Peyer's patch (tissue), 4 donors: ENCODE measurements around the gene SKI. TPM values are rescaled to one million over a fixed set of nuclear protein-coding genes. Genes with fewer than 3 reads are reported as not detected.

Source experiments
- DNase-seq, 3 donors: peaks; one replicate each; pipeline ENCODE4 v3.0.0-alpha.2; 2017 to 2019
- H3K27ac ChIP-seq, 4 donors: fragments of 200-600 bp; sonication (generic); one replicate each; pipeline ENCODE4 v1.5.1; 2016 to 2019
- H3K27me3 ChIP-seq, 2 donors: fragments of 200-600 bp; sonication (generic); one replicate each; pipeline ENCODE4 v1.5.1; 2019
- H3K36me3 ChIP-seq, 3 donors: fragments of 200-600 bp; sonication (generic); one replicate each; pipeline ENCODE4 v1.5.1; 2016 to 2019
- H3K4me1 ChIP-seq, 4 donors: fragments of 200-600 bp; sonication (generic); one replicate each; pipeline ENCODE4 v1.5.1; 2016 to 2019
- H3K4me3 ChIP-seq, 4 donors: fragments of 200-600 bp; sonication (generic); 1 replicate in 3 of 4; 2 replicates in 1 of 4; pipeline ENCODE4 v1.5.1; 2016 to 2019; ENCODE audit warnings: mild to moderate bottlenecking in 1 of 4
- H3K9me3 ChIP-seq, 4 donors: fragments of 200-600 bp; sonication (generic); one replicate each; pipeline ENCODE4 v1.5.1; 2016 to 2019; ENCODE audit warnings: mild to moderate bottlenecking in 1 of 4
- POLR2A ChIP-seq, 2 donors: fragments of 450-650 bp; IDR thresholded peaks; one replicate each; pipeline ENCODE4 v1.5.1; 2017; ENCODE audit warnings: antibody characterized with exemption in 2 of 2, mild to moderate bottlenecking in 2 of 2, moderate library complexity in 2 of 2
- total RNA-seq, 4 donors: library from RNA; depleted of rRNA; stranded (reverse); fragments of >200 nt; gene quantifications; one replicate each; pipeline ENCODE4 v1.1.0, GENCODE V29; 2016
- TF ChIP-seq, protein P1 (sequence below), 6 experiments: fragments of 450-650 bp in 4 of 6; fragments of 200-600 bp in 2 of 6; sonication (generic) in 1 of 6; IDR thresholded peaks; one replicate each; pipeline ENCODE4 v1.5.1; 2017 to 2019; ENCODE audit warnings: antibody characterized with exemption in 6 of 6, mild to moderate bottlenecking in 3 of 6, moderate library complexity in 1 of 6

Gene SKI
- total RNA-seq, 4 donors from 2014 or later: 20.1 to 41.5 (median 37.1) TPM

DNA sequence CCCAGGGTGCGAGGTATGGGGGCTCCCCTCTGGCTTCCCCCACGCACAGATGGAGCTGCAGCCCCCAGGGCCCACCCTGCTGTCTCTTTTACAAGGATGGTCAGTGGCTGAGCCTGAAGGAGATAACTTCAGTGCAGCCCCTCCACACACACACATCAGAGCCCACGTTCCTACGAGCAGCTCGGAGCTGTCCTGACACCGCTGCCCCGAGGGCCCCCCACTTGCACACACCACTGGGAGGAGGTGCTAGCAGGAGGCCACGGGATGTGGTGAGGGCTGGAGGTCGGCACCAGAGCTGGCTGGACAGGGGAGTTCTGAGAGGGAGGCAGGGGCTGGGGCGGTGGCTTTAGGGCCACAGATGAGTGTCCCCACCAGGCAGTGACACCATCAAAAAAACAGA lies 109.4 kb downstream of the SKI start:
- Histone ChIP-seq H3K4me1 (no peaks in the 10 kb centered on the region), H3K4me3 (no peak overlapping the region), H3K27me3 (no peaks in the 10 kb centered on the region), H3K36me3 (no peaks in the 10 kb centered on the region), H3K27ac (no peak overlapping the region), H3K9me3 (no peaks in the 10 kb centered on the region)
- TF ChIP-seq, protein P1, sequence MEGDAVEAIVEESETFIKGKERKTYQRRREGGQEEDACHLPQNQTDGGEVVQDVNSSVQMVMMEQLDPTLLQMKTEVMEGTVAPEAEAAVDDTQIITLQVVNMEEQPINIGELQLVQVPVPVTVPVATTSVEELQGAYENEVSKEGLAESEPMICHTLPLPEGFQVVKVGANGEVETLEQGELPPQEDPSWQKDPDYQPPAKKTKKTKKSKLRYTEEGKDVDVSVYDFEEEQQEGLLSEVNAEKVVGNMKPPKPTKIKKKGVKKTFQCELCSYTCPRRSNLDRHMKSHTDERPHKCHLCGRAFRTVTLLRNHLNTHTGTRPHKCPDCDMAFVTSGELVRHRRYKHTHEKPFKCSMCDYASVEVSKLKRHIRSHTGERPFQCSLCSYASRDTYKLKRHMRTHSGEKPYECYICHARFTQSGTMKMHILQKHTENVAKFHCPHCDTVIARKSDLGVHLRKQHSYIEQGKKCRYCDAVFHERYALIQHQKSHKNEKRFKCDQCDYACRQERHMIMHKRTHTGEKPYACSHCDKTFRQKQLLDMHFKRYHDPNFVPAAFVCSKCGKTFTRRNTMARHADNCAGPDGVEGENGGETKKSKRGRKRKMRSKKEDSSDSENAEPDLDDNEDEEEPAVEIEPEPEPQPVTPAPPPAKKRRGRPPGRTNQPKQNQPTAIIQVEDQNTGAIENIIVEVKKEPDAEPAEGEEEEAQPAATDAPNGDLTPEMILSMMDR (IDR thresholded peaks at IDR 0.05): no peak
- no peak for TF ChIP-seq POLR2A (IDR thresholded peaks at IDR 0.05)
- DNase-seq: no peak

DNA sequence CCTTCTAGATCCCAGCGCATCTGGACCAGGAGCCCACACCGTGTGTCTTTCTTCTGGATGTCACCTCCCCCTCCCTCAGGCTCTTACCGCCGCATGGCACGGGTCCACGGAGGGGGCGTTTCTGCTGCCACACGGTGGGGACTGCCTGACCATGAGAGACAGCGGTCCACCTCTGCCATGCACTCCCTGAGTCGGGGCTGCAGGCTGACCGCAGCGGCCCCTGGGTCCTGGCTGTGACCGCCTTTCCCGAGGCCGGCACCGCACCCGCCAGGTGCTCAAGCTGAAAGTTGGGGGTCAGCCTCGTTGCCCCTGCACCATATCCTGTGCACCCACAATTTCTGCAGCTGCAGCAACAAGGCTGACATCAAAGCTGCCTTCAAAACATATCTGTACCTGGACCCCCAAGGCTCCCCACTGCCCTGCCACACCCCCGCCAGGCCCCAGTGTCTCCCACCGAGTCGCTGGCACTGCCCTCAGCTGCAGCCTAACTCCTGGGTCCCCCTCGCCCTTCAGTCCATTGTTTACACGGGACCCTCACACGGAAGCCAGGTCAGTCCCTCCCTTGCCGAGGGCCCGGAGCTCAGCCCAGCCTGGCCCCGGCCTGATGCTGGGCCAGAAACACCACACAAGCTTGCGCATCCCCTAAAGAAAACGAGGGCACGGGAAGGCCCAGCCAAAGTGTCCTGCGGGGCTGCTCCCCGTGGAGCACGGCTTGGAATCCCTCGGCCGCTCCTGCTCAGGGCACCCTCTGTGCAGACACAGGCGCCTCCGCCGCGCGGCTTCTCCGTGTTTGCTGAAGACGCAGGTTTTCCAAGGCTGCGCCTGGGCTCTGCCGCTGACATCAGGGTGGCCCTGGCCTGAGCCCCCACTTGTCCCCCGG lies 111.3 kb downstream of the SKI start:
- Histone ChIP-seq H3K4me3 (no peak overlapping the region), H3K4me1 (no peaks in the 10 kb centered on the region), H3K36me3 (no peaks in the 10 kb centered on the region), H3K27ac (no peak overlapping the region), H3K9me3 (no peaks in the 10 kb centered on the region), H3K27me3 (no peaks in the 10 kb centered on the region)
- TF ChIP-seq, protein P1 (IDR thresholded peaks at IDR 0.05): no peak
- no peak for TF ChIP-seq POLR2A (IDR thresholded peaks at IDR 0.05)
- DNase-seq: no peak

DNA sequence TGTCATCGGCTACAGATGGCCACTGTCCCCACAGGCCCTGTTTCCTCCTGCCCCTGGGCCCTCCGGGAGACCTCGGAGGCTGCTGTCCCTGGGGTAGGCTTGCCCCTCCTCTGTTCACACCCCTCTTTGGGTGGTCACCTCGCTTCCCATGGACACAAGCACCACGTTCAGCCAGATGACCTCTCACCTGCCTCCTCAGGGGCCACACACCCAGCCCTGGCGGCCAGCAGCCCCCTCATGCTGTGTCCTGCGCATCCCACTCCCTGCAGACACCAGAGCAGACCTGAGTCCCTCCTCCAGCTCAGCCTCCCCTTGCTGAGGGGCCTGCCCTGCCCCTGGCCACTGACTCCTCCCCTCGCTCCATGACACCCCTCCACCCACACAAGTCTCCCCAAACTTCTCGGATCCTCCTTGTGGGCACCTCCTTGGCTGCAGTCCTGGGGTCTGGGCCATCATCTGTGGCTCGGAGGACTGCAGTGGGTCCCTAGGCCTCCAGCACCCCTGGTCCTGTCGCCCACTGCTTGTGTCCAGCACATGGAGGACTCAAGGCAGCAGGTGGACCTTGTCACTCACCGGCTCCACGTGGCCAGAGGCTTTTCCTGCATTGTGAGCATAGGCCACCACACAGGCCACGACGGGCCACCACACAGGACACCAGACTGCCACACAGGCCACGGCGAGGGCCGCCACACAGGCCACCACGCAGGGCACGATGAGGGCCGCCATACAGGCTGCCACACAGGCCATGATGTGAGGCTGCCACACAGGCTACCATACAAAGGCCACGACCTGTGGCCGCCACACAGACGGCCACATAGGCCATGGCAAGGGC lies 112.2 kb downstream of the SKI start:
- no peak for DNase-seq
- Histone ChIP-seq H3K27ac (no peak overlapping the region), H3K9me3 (no peaks in the 10 kb centered on the region), H3K4me1 (no peaks in the 10 kb centered on the region), H3K36me3 (no peaks in the 10 kb centered on the region), H3K4me3 (no peak overlapping the region), H3K27me3 (no peaks in the 10 kb centered on the region)
- TF ChIP-seq, protein P1 (IDR thresholded peaks at IDR 0.05): no peak
- no peak for TF ChIP-seq POLR2A (IDR thresholded peaks at IDR 0.05)

DNA sequence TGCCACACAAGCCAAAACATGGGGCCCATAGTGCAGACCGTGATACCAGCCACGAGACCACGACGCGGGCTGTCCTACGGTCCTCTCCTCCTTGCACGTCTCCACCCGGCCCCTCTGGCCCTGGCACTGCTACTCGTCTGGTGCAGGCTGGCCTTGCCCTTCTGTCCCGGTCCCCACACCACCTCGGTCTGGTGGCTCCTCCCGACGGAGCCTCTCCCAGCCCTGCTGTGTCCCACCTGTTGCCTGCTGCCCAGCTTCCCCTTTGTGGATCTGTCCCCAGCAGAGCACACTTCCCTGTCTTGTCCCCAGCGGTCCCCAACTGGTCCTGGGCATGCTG lies 112.8 kb downstream of the SKI start:
- Histone ChIP-seq H3K27me3 (no peaks in the 10 kb centered on the region), H3K36me3 (no peaks in the 10 kb centered on the region), H3K27ac (no peak overlapping the region), H3K4me1 (no peaks in the 10 kb centered on the region), H3K9me3 (no peaks in the 10 kb centered on the region), H3K4me3 (no peak overlapping the region)
- TF ChIP-seq POLR2A (IDR thresholded peaks at IDR 0.05): no peak
- TF ChIP-seq, protein P1 (IDR thresholded peaks at IDR 0.05): no peak
- DNase-seq: no peak

DNA sequence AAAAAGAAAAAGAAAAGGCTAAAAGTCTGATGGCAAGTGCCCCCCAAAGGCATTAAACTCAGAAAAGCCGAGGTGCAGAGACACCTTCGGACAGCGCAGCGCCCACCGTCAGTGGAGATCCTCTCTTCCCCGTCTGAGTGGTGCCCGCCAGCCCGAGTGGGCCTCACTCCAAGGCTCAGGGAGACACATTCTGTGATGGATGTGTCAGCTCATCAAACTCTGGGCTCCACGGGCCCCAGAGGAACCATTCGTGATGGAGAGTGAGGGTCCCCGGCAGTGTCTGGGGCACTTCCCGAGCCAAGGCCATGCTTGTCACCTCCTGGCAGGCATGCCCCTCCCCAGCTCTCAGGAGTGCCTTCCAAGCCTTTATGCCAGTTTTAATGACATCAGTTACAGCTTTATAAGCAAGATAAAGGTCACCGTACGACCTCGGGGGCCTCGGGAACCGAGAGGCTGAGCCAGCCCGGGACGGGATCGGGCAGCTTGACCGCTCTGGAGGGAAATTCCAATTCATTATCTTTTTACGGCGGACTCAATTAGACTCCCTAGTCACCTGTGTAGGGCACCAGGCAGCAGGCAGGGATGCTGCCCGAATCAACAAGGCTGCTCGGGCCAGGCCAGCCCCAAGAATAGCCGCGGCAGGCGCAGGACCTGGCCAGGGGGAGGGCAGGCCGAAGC lies 113.7 kb downstream of the SKI start:
- H3K9me3 ChIP-seq: no peaks in the 10 kb centered on the region
- no peak for DNase-seq
- H3K4me3 ChIP-seq: no peak overlapping the region
- no peak overlapping the region for H3K27ac ChIP-seq
- H3K27me3 ChIP-seq: no peaks in the 10 kb centered on the region
- no peaks in the 10 kb centered on the region for H3K36me3 ChIP-seq
- TF ChIP-seq POLR2A (IDR thresholded peaks at IDR 0.05): no peak
- TF ChIP-seq, protein P1 (IDR thresholded peaks at IDR 0.05): no peak
- no peaks in the 10 kb centered on the region for H3K4me1 ChIP-seq
